ENCODE results near the gene TRAF3IP1.

TRAF3IP1 gene

DNA sequence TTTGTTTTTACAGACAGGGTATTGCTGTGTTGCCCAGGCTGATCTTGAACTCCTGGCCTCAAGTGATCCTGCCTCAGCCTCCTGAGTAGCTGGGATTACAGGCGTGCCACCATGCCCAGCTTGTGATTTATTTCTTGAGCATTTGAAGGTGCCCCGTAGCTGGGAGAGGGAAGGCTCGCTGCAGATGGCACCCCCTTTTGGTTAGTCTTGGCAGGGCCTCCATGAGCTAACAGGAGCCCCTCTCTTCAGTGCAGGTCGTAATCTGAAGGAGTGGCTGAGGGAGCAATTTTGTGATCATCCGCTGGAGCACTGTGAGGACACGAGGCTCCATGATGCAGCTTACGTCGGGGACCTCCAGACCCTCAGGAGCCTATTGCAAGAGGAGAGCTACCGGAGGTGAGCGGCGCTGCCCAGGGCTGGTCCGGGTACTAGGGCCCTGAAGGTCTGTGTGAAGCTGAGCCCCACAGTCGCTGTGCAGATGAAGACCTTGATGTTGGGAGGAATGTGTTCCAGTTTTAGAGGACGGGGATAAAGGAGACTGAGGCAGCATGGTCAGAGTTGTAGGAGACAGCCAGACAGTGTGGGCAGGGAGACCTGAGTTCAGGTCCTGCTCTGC is 113.1 kb downstream of the TRAF3IP1 start:
- ChIA-PET POLR2A (no interaction called here), CTCF (no interaction called here)
- TF ChIP-seq ZNF384 (IDR thresholded peaks at IDR 0.05) (no peak), FOXK2 (IDR thresholded peaks at IDR 0.05) (no peak), NFRKB (IDR thresholded peaks at IDR 0.05) (no peak)
- no peak for DNase-seq (ENCODE audit: extremely low spot score)

DNA sequence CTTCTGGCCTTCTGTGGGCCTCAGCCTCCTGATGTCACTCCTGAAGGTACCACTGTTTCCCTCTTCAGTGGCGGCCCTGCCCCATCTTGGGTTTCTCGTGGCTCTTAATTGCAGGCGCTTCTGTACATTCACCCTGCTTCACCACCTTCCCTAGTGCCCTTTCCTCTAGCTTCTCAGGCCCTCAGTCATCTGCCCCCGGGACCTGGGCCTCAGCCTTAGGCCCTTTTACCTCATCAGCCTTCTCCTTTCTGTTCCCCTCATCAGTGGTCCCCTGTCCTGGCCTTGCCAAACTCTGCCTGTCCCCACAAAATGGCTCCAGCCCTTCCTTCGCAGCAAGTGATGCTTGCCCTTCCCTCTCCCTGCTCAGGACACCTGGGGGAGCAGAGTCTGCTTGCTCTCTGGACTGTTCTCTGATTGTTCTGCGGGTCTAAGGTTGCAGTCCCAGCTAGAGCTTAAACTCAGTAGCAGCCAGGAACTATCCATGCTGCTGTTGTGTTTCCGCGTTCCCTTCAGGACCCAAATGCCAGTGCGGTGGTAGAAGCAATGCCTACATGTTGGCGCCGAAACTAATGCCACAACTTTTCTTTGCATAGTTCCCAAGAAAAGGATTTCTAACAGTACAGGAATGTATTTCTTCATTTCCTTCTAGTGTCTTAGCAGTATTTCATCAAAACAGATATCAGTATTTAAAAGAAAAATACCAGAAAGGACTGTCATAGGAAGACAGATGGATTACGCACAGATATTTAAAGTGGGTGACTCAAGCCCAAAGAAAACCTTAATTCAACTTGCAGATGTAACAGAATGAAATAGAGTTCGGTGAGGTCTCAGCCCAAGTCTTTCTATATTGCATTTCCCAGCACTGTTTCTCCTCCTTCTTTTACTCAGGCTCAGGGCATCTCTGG is 113.9 kb downstream of the TRAF3IP1 start:
- no peak for TF ChIP-seq ZNF384 (IDR thresholded peaks at IDR 0.05)
- TF ChIP-seq TARDBP (IDR thresholded peaks at IDR 0.05) = no peak
- TF ChIP-seq L3MBTL2 (conservative IDR thresholded peaks at IDR 0.05) = no peak
- TF ChIP-seq, protein P1, sequence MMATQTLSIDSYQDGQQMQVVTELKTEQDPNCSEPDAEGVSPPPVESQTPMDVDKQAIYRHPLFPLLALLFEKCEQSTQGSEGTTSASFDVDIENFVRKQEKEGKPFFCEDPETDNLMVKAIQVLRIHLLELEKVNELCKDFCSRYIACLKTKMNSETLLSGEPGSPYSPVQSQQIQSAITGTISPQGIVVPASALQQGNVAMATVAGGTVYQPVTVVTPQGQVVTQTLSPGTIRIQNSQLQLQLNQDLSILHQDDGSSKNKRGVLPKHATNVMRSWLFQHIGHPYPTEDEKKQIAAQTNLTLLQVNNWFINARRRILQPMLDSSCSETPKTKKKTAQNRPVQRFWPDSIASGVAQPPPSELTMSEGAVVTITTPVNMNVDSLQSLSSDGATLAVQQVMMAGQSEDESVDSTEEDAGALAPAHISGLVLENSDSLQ (IDR thresholded peaks at IDR 0.05) = no peak
- no peak for TF ChIP-seq FOXK2 (IDR thresholded peaks at IDR 0.05)
- TF ChIP-seq SUZ12 (IDR thresholded peaks at IDR 0.05) = no peak
- TF ChIP-seq HDGF (IDR thresholded peaks at IDR 0.05; ENCODE audit: borderline replicate concordance) = no peak
- no peak for TF ChIP-seq SP1 (IDR thresholded peaks at IDR 0.05)
- TF ChIP-seq ELF4 (IDR thresholded peaks at IDR 0.05) = no peak
- no peak for TF ChIP-seq CTBP1 (IDR thresholded peaks at IDR 0.05; ENCODE audit: borderline replicate concordance)
- TF ChIP-seq LEF1 (IDR thresholded peaks at IDR 0.05; ENCODE audit: borderline replicate concordance) = no peak
- CTCF ChIA-PET = no interaction called here
- POLR2A ChIA-PET = no interaction called here
- no peak for DNase-seq (ENCODE audit: extremely low spot score)

DNA sequence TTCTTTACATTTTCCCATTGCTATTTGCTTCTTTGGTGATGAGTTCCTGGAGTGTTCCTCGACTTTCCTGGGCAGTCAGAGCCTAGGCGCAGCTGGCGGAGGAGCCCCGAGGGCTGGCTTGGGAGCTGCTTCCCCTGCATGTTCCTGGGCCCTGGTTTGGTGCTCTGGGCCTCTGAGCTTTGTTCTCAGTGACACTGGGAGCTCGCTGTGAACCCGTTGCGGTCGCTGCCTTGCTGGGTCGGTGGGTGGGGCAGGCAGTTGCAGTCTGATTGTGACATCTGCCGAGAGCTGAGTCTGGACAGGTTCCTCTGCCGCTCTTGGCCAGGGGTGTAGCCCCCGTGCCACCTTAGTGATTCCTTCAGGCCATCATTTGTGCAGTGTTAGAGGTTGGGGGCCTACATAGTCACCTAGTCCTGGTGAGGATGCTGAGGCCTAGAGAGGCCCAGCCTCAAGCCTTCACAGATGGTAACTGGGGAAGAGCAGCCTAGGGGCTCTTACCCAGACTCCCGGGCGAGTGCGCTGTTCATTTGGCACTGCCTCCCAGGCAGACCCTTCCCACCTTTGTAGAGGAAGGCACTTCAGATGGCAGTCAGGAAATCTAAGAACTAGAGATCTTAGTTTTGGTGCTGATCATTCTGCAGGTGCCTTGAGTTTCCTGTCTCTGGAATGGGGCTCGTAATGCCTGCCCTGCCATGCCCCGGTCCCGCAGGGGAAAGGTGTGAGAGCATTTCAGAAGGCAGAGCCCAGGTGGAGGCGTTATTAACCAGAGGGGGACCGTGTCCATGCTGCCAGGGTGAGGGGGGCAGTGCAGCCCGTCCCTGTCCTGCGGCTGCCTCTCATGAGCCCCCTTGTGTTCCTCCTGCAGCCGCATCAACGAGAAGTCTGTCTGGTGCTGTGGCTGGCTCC is 114.8 kb downstream of the TRAF3IP1 start:
- POLR2A ChIA-PET = no interaction called here
- CTCF ChIA-PET = no interaction called here
- DNase-seq (ENCODE audit: extremely low spot score) = no peak
- TF ChIP-seq TARDBP (IDR thresholded peaks at IDR 0.05) (no peak), ARNT (IDR thresholded peaks at IDR 0.05) (no peak), HDGF (IDR thresholded peaks at IDR 0.05; ENCODE audit: borderline replicate concordance) (no peak), SUZ12 (IDR thresholded peaks at IDR 0.05) (no peak), NFRKB (IDR thresholded peaks at IDR 0.05) (no peak), SP1 (IDR thresholded peaks at IDR 0.05) (no peak), FOXK2 (IDR thresholded peaks at IDR 0.05) (no peak), FOXM1 (IDR thresholded peaks at IDR 0.05; ENCODE audit: borderline replicate concordance) (no peak)
- TF ChIP-seq, protein P1 (IDR thresholded peaks at IDR 0.05) = no peak

DNA sequence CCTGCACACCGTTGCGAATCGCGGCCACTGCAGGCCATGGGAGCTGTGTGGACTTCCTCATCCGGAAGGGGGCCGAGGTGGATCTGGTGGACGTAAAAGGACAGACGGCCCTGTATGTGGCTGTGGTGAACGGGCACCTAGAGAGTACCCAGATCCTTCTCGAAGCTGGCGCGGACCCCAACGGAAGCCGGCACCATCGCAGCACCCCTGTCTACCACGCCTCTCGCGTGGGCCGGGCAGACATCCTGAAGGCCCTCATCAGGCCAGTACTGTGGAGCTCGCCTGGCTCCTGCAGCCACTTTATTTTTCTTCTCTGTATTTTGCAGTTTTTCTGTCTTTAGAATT is 115.4 kb downstream of the TRAF3IP1 start:
- TF ChIP-seq, protein P1 (IDR thresholded peaks at IDR 0.05) = no peak
- TF ChIP-seq ARNT (IDR thresholded peaks at IDR 0.05) (no peak), ELF4 (IDR thresholded peaks at IDR 0.05) (no peak), NFRKB (IDR thresholded peaks at IDR 0.05) (no peak), ZNF384 (IDR thresholded peaks at IDR 0.05) (no peak), BHLHE40 (IDR thresholded peaks at IDR 0.05; ENCODE audit: borderline replicate concordance) (no peak)
- POLR2A ChIA-PET = no interaction called here
- CTCF ChIA-PET = no interaction called here
- DNase-seq (ENCODE audit: extremely low spot score) = no peak

DNA sequence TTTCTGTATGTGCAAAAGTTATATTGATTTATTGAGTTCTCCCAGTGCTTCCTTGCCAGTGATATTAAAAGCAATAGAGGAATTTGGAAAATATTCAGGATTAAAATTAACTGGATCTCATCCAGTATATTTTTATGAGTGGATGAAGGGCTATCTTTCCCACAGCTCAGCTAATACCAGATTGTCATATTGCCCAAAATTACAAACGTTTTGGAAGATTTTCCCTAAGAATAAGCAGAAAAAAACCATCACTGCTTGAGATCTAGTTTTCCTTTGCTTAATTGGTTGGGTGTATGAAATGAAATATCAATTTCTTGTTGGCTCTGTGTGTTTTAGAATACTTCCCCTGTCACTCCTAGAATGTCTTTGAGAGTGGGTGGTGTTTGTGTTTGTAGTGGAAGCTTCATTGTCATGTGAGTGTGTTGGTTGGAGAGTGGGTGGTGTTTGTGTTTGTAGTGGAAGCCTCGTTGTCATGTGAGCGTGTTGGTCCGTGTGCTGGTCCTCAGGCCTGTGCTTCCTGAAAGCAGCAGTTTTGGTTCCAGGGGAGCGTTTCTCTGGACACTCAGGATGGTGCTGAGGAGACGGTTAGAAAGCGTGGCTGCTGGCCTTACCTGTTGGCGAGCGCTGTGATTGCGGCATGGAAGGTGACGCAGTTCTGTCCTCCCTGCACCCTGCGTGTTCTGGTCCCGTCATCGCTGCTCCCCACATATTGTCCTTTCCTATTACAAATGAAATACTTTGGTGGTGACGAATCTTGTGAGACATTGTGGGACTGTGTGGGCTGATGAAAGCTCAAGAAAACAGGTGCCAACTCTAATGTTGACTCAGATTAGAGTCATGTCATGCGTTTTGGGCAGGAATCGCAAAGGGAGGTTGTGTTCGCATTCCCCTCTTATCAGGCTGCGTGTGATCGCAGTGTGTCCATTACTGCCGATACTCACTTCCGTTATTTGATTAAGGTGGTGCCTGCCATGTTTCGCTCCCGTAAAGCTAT is 118.8 kb downstream of the TRAF3IP1 start:
- POLR2A ChIA-PET = no interaction called here
- TF ChIP-seq FOXM1 (IDR thresholded peaks at IDR 0.05; ENCODE audit: borderline replicate concordance) (no peak), NFRKB (IDR thresholded peaks at IDR 0.05) (no peak), TARDBP (IDR thresholded peaks at IDR 0.05) (no peak), BHLHE40 (IDR thresholded peaks at IDR 0.05; ENCODE audit: borderline replicate concordance) (no peak), ELF4 (IDR thresholded peaks at IDR 0.05) (no peak), SUZ12 (IDR thresholded peaks at IDR 0.05) (no peak), ARNT (IDR thresholded peaks at IDR 0.05) (no peak), FOXK2 (IDR thresholded peaks at IDR 0.05) (no peak), CTBP1 (IDR thresholded peaks at IDR 0.05; ENCODE audit: borderline replicate concordance) (no peak)
- CTCF ChIA-PET = no interaction called here
- DNase-seq (ENCODE audit: extremely low spot score) = no peak
